Esophagus muscularis mucosa (tissue), 4 donors: ENCODE data around the gene RND1.

ENCODE experiments used
- CTCF ChIP-seq, 3 experiments: fragments of 200-600 bp in 2 of 3; fragments of 450-650 bp in 1 of 3; sonication (generic) in 2 of 3; IDR thresholded peaks; one replicate each; pipeline ENCODE4 v1.5.1; 2017 to 2019; ENCODE audit warnings: antibody characterized with exemption in 3 of 3, mild to moderate bottlenecking in 2 of 3, moderate library complexity in 1 of 3
- EP300 ChIP-seq: sonication (generic); formaldehyde crosslinking; IDR thresholded peaks from one replicate; pipeline ENCODE4 v1.6.1; 2017; ENCODE audit warnings: antibody characterized with exemption
- POLR2A ChIP-seq: fragments of 450-650 bp; IDR thresholded peaks from one replicate; pipeline ENCODE4 v1.6.1; 2017; ENCODE audit warnings: antibody characterized with exemption, moderate library complexity, mild to moderate bottlenecking, low read depth
- POLR2AphosphoS5 ChIP-seq, 2 donors: sonication (generic); formaldehyde crosslinking; IDR thresholded peaks; one replicate each; pipeline ENCODE4 v1.6.1; 2017; ENCODE audit warnings: antibody characterized with exemption in 2 of 2

GRCh38 chr12:48882972-48883304 is 17.3 kb upstream of the RND1 start:
- TF ChIP-seq CTCF (IDR thresholded peaks at IDR 0.05) (no peak), POLR2AphosphoS5 (IDR thresholded peaks at IDR 0.05) (no peak), EP300 (no peak), POLR2A (no peak)
